ENCODE data around the gene DARS1.

GRCh38 chr2:135890149-135890548 is 95.3 kb downstream of the DARS1 start:
- TF ChIP-seq, protein P1, sequence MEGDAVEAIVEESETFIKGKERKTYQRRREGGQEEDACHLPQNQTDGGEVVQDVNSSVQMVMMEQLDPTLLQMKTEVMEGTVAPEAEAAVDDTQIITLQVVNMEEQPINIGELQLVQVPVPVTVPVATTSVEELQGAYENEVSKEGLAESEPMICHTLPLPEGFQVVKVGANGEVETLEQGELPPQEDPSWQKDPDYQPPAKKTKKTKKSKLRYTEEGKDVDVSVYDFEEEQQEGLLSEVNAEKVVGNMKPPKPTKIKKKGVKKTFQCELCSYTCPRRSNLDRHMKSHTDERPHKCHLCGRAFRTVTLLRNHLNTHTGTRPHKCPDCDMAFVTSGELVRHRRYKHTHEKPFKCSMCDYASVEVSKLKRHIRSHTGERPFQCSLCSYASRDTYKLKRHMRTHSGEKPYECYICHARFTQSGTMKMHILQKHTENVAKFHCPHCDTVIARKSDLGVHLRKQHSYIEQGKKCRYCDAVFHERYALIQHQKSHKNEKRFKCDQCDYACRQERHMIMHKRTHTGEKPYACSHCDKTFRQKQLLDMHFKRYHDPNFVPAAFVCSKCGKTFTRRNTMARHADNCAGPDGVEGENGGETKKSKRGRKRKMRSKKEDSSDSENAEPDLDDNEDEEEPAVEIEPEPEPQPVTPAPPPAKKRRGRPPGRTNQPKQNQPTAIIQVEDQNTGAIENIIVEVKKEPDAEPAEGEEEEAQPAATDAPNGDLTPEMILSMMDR (IDR thresholded peaks at IDR 0.05): no peak
- no peak for TF ChIP-seq POLR2A (IDR thresholded peaks at IDR 0.05)
